GM21529 (cell line): Measurements from ENCODE around the gene ISM1.

ENCODE experiments used
- ATAC-seq: cut with Tn5 transposase; IDR thresholded peaks from one replicate; pipeline ENCODE4 v1.9.1; 2021; ENCODE audit not compliant: unreplicated experiment

The ISM1 gene

DNA sequence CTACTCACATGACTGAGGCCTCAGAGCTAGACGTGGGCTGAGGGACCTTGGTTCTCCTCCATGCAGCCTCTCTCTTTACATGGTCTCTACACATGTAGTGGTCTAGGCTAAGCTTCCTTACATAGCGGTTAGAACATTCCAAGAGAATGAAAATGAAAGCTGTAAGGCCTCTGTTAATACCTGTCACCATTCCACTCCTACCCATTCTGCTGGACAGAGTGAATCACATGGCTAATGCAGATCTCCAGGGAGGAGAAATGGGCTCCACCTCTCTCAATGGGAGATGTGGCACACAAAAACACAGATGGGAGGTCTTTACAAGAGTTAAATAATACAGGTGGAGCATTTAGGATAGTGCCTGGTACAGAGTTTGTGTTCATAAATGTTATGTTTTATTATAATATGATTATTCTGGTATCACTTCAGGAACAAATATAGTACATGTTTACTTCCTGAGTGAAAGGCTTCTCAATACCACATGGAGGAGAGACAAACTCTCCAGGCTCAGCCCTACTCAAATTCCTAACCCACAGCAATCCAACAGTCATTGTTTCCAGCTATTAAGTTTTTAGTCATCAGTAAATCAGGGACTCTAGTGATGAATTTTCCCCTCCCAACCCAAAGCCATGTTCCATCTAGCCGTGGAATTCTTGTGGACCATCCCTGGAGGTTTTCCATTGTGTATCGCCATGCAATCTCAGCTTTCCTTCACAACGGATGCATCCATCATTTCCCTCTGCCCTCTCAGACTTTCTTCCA, 57.9 kb downstream of the ISM1 start:
- ATAC-seq = no peak

DNA sequence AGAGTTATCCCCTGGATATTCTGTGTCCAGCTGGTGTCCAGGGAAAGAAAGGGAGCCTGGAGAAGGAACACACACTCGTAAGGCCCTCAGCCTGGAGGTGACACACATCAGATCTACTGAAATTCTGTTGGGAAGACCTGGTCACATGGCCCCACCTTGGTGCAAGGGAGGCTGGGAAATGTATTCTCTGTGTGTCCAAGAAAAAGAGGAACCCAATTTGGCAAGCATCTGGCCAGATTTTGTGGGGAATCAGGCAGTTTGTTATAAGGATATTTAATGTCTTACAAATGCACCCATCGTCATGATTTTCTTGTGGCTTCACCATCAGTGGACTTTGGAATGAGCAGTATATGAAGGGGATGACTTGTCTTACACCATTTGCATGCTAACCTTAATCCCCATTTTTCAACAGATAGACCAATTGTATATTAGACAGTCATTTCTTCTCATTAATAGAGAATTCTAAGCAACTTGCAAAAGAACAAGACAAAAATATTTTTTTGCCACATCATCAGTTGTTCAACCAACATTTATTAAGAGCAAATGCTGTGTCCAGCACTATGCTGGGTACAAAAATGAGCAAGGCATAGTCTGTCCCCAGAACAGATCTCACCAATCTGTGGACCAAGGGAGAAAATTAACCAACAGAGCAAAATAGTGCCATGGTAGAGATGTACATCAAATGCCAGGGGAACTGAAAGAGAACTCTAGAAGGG, 59.7 kb downstream of the ISM1 start:
- ATAC-seq = no peak

DNA sequence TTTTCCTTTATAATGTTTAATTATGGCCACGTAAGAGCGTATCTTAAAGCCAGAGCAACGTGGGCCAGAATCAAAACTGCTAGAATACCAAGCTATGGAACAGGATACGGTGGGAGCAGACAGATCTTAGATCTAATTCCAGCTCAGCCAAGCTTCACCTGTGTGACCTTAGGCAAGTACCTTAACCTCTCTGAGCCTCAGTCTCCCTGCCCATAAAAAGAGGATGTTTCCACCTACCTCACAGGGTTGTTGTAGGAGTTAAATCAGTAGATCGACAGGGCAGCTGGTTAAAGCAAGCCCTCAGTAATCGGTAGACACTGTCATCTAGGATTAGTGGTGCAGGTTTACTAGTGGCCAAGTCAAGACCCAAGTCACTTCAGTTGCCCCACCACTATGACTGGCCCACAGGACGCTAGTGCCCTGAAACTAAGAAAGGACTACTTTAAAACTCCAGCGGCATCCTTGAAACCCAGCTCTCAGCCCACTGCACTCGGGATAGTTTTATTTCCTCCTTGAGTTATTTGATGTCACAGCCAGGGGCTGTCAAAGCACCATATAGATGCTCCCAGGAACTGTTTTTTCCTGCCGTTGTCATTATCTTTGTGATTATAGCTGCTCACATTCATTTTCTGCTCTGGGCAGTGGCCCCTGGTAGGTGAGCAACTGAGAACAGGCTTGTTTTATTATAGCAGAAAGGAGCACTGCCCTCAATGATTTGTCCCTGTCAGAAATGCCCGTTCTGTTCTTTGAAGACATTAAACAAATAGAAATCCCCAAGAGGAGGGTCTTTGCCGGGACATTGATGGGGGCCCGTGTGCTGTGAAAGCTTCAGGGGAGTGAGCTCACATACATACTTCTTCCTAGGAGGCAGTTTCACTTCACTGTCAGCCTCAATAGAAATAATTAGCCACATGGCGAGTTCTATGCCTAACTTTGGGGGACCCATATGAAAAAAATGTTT, 63.1 kb downstream of the ISM1 start:
- no peak for ATAC-seq

DNA sequence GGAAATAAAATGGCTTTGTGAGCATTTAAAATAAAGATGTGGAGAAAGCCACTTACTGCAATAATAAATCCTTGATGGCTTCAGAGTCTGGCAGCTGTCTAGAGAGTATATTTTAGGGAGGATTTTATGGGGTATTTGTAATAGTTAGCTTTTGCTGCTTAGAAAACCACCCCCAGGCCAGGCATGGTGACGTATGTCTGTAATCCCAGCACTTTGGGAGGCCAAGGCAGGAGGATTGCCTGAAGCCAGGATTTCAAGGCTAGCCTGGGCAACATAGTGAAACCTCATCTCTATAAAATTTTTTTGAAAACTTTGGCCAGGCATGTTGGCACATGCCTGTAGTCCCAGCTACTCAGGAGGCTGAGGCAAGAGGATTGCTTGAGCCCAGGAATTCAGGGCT, 63.8 kb downstream of the ISM1 start:
- no peak for ATAC-seq

DNA sequence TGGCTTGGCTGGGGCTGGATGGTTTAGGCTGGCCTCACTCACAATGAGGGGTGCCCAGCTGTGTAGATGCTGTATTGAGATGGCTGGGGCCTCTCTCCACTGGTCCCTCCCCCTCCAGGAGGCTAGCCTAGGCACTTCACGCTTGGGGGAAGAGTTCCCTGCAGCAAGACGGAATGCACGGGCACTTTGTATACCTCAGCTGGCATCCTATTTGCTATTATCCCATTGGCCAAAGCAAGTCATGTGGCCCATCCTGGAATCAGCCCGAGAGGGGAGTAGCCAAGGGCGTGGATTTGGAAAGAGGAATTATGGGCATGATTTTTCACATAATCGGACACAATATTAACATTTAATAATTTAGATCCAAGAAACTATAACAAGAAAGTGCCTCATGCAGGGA, 64.3 kb downstream of the ISM1 start:
- no peak for ATAC-seq

DNA sequence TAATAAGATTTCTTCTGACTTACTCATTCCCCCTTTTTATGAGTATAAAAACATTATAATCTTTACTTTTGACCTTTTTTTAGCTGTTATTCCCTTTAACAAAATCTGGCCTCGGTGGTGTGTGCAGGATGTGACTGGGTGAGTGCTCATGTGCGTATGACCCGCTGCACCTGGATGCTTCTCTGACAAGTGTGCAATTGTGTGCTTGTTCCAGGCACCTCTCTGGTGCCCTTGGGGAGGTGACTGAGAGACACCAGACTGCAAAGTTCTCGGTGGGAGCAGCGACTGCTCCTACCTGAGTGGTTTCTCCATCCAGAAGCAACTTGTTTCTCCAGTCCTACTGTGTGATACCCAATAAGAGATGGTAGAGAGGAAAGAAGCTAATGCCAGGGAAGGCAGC, 65.0 kb downstream of the ISM1 start:
- no peak for ATAC-seq

DNA sequence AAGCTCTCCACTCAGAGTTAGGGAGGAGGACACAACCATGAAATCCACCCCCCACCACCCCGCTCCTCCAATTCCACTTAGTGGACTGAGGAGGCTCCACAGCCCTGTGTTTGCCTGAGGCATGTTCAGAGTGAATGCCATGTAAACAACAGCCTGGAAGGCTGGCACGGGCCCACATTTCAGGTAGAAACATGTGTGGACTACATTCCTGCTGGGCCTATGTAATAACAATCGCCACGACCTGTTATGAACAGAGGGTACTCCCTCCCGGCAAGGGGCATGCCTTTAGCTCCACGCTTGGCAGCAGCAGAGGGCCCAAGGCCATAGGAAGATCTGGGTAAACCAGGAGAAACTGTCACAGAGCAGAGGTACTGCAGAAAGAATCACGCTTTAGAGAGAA, 65.5 kb downstream of the ISM1 start:
- ATAC-seq = no peak

DNA sequence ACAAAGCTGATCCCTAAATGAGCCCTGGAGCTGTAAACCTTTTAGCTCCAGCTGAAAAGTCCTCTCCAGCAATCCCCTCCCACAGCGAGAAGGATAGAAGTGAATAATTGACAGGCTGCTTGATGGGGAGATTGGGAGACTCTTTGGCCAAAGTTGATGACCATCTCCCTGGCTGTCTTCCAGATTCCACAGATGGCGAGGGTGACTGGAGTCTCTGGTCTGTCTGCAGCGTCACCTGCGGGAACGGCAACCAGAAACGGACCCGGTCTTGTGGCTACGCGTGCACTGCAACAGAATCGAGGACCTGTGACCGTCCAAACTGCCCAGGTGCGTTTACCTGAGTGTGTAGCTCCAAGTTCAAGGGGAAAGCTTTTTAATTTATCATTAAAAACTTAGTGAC, 67.3 kb downstream of the ISM1 start:
- no peak for ATAC-seq

DNA sequence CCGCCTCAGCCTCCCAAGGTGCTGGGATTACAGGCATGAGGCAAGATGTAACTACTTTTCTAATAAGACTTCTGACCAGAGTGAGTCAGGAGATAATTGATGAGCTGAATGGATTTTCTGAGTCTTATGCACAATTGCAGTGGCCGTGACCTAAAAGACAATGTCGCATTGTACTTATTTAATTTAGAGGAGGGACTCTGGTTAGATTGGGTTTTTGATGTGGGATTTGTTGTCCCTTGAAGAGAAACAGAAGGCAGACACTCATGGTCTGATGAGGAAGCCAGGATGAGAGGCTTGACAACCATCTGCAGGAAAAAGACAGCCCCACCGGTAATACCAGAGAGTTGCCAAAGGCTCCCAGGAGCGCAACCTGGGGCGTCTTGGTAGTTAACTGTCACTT, 68.0 kb downstream of the ISM1 start:
- no peak for ATAC-seq

DNA sequence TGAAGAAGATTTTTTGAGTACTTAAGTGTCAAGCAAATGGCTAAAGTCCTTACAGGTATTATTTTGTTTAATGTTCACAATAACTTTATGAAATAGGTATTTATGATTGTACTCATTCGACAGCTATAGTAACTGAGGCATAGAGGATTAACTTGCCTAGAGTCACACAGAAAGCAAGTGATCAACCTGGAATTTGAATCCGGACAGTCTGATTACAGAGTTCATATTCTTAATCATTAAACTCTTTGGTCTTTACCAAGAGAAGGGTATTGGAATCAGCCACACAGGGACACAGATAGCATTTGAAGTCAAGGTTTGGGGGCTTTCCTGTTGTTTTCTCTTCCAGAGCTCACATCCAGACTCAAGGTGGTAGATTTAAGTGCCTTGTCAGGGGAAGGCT, 69.7 kb downstream of the ISM1 start:
- no peak for ATAC-seq

DNA sequence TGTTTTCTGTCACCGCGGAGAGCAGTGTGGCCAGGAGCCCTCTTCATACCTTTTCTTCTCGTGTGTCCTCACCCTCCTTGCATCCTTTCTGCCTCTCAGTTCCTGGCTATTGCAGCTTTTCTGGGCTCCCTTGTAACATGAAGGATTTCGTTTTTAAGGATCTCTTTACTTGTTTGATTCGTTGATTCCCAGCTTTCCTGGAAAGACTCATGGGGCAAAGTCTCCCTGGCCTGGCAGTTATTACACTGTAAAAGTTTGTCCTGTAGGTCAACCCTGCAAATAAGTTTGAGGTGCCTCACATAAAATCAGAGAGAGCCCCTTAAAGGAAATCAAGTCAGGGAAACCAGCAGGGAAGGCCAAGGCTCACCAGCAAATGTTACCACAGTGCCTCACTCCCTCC, 70.1 kb downstream of the ISM1 start:
- no peak for ATAC-seq

DNA sequence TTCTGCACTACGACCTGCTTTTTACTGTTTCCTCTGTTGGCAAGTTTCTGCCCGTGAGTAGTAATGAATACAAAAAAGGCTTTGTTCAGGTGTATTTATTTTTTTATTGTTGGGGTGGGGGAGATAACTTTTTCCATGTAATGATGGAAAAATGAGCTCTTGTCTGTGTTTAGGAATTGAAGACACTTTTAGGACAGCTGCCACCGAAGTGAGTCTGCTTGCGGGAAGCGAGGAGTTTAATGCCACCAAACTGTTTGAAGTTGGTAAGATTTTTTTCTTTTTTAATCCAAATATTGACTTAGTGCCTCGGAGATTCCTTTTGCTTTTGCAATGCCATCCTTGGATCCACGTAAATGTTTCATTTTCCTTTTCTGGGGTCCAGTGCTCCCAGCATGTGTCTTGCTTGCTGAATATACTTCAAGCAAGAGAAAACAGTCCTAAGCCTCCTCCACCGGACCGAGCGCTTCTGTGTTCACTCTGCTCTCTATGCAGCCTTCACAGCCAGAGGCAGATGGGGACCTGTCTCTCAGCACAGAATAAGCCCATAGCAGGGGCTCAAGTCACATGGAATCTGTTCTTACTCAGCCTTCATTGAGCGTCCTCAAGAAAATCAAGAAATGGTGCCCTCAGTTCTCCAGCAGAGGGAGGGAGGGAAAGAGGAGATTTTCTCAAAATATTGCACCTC, 71.3 kb downstream of the ISM1 start:
- no peak for ATAC-seq

DNA sequence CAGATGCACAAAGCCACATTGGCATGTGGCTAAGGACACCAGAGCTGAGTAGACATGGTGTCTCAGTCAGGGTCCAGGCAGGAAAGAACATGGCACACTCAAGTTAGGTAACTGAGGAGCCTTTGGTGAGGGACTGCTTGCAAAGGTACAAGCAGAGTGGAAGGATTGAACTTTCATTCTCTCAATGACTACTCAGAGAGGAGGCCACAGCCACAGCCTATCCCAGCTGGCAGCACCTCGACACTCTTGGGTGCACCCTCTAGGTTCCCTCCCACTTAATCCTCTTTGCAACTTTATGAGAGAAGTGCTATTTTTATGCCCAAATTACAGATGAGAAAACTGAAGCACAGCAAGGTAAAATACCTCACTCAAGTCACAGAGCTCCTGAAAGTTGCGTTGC, 73.4 kb downstream of the ISM1 start:
- ATAC-seq = no peak

DNA sequence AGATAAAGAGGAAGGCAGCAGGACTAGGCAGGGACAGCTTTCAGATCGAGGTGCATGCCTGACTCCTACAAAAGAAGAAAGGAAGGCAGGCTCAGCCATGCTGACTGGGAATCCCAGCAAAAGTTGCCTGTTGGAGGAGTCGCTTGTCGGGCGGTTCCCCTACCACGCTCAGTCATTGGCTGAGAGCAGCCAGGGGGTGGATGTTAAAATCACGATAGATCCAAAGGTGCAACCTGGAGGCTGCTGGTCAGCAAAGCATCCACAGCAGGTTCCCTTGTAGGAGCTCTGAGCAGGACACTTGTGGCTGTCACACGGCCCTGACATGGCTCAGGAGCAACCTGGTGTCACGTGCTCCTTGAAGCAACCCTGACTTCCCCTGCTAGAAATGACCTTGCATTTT, 74.6 kb downstream of the ISM1 start:
- no peak for ATAC-seq

DNA sequence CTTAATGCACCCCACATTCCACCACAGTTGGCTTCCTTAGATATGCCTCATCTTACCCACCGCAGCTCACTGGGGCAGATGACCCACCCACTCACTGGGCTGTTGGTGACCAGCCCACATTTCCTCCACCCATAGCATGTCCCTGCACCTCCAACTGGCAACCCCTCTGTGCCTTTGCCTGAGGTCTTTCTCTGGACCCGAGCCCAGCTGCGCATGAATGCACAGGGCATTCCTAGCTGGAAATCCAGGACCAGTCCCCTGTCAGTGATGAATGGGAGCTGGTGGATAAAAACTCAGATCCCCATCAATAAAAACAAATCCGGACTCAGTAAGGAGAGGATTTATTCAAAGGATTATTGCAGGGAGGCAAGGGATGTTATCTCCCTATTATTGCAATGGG, 75.0 kb downstream of the ISM1 start:
- ATAC-seq = no peak

DNA sequence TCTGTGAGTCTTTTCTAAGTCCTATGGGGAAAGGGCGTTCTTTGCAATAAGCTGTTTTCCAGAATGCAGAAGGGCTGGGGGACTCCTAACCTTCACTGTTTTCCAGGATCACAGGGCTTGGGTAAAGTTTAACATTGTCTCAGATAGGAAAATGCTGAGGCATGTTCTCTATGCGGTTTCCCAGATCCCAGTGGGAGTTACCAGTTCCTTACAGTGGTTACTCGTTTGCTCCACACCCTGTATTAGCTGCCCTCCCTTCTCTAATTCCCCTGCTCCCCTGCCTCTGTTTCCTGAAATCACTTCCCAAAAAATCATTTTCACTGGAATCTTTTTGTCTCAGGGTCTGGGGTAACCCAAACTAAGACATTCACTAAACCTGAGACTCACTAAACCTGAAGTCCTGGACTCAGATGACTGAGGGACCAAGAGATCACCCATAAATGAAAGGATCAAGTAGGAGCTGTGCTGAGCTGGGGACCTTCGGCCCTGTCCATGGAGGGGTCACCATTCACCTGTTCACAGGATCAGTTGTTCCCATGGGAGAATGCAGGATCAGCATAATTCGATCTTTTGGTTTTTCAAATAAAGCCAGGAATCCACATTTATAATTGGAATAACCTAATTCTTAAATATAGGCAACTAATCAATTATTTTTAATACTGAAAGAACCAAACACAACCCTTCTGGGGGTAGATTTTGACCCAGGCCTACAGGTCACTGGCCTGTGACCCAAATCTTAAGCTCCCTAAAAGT, 76.2 kb downstream of the ISM1 start:
- ATAC-seq = no peak

DNA sequence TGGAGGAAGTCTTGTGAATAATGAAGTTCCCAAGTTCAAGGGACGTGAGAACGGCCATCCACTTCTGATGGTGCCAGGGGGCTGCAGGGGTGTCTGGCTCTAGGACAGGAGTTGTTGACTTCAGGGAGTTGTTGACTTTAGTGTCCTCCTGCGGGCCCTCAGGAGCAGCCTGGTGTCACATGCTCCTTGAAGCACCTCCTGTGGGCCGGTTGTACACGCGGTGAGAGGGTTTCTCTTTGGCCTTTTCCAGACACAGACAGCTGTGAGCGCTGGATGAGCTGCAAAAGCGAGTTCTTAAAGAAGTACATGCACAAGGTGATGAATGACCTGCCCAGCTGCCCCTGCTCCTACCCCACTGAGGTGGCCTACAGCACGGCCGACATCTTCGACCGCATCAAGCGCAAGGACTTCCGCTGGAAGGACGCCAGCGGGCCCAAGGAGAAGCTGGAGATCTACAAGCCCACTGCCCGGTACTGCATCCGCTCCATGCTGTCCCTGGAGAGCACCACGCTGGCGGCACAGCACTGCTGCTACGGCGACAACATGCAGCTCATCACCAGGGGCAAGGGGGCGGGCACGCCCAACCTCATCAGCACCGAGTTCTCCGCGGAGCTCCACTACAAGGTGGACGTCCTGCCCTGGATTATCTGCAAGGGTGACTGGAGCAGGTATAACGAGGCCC, 77.8 kb downstream of the ISM1 start:
- no peak for ATAC-seq

DNA sequence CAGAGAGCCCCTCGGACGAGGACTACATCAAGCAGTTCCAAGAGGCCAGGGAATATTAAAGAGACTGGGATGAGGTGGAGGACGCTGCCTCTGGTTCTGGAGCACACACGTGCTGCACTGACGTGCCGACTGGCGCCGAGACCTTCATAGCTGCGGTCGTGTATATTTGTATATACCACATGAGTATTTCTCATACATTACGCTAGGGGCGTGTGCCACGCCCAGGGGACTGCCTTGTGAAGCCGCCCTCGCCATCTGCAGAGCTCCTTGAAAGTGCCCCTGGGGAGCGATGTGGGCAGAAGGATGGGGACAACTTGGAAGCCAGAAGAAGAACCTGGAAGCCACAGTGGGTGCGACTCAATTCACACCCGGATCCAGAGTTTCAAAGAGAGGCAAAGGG, 78.3 kb downstream of the ISM1 start:
- no peak for ATAC-seq

DNA sequence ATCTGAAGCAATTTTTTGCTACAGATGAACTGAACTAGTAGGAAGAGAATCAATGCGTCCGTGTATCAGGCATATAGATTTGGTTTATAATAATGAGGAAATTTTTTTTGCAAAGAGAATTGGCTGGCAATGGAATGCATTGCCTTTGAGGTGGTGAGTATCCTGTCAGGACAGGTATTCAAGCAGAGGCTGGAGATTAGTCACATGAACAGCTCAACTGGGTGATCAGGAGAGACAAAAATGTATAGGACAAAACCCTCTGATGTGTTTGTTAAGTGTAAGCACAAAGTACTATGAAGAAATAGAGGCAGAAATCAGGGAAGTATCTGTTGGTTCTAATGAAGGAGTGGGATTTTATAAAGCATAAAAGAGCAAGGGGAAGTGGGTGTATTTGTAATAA, 80.5 kb downstream of the ISM1 start:
- no peak for ATAC-seq
